K562 (cell line): ENCODE data around the gene SCYGR1. TPM values are rescaled to one million over a fixed set of nuclear protein-coding genes. Genes with fewer than 3 reads are reported as not detected.

Source experiments
- ATF7 ChIP-seq: fragments of 450-650 bp; IDR thresholded peaks from 2 replicates; pipeline ENCODE4 v1.7.1; 2014; ENCODE audit warnings: mild to moderate bottlenecking, moderate library complexity
- BACH1 ChIP-seq: fragments of 200-800 bp; sonication (Bioruptor generic); IDR thresholded peaks from 2 replicates; pipeline ENCODE4 v1.6.1; 2016; ENCODE audit warnings: missing genetic modification characterization, missing compliant biosample characterization
- C11orf30 ChIP-seq: fragments of 450-650 bp; IDR thresholded peaks from 2 replicates; pipeline ENCODE4 v1.6.1; 2016; ENCODE audit warnings: low read depth, mild to moderate bottlenecking
- ESRRB ChIP-seq: fragments of 250-450 bp; sonication (Bioruptor Pico); IDR thresholded peaks from 2 replicates; pipeline ENCODE4 v1.5.0; 2020; ENCODE audit warnings: mild to moderate bottlenecking, moderate library complexity, borderline replicate concordance
- FOXJ3 ChIP-seq: sonication (generic); formaldehyde crosslinking; IDR thresholded peaks from 2 replicates; pipeline ENCODE4 v1.4.0; 2020; ENCODE audit warnings: mild to moderate bottlenecking, missing genetic modification reagents
- HDAC2 ChIP-seq: fragments of 450-650 bp; IDR thresholded peaks from 2 replicates; pipeline ENCODE4 v1.6.1; 2016; ENCODE audit warnings: mild to moderate bottlenecking
- HNRNPH1 ChIP-seq: fragments of 200-400 bp; formaldehyde crosslinking; optimal IDR thresholded peaks from 2 replicates; pipeline ENCODE3; 2017; ENCODE audit warnings: low read depth, mild to moderate bottlenecking, low read length, moderate library complexity
- IRF2 ChIP-seq: sonication (generic); formaldehyde crosslinking; IDR thresholded peaks from 2 replicates; pipeline ENCODE4 v1.8.1; 2022; ENCODE audit warnings: mild to moderate bottlenecking, missing genetic modification reagents
- MAFF ChIP-seq: IDR thresholded peaks from 2 replicates; pipeline ENCODE4 v1.6.1; 2012; ENCODE audit warnings: low read length, improper control_type of control experiment
- MAFG ChIP-seq: fragments of 450-650 bp; conservative IDR thresholded peaks from 2 replicates; pipeline ENCODE4 v1.6.1; 2016; ENCODE audit warnings: missing genetic modification characterization, missing compliant biosample characterization
- MAFK ChIP-seq: IDR thresholded peaks from 2 replicates; pipeline ENCODE4 v1.6.1; 2011; ENCODE audit warnings: low read length, improper control_type of control experiment
- NELFE ChIP-seq: IDR thresholded peaks from 2 replicates; pipeline ENCODE4 v1.6.1; 2011; ENCODE audit warnings: mild to moderate bottlenecking; ENCODE audit not compliant: insufficient read depth, insufficient read length
- NFE2 ChIP-seq: IDR thresholded peaks from 2 replicates; pipeline ENCODE4 v1.6.1; 2014; ENCODE audit warnings: antibody characterized with exemption, low read depth
- NFYB ChIP-seq: IDR thresholded peaks from 2 replicates; pipeline ENCODE4 v1.6.1; 2011; ENCODE audit warnings: mild to moderate bottlenecking, moderate library complexity; ENCODE audit not compliant: insufficient read length; ENCODE audit errors: extremely low read depth
- RBFOX2 ChIP-seq: fragments of 200-400 bp; formaldehyde crosslinking; IDR thresholded peaks from 2 replicates; pipeline ENCODE4 v1.6.1; 2017; ENCODE audit warnings: low read depth, mild to moderate bottlenecking, low read length, moderate library complexity
- RCOR1 ChIP-seq, 2 experiments: IDR thresholded peaks; 2 replicates each; pipeline ENCODE4 v1.6.1; 2012; ENCODE audit warnings: low read depth in 2 of 2, low read length in 2 of 2, borderline replicate concordance in 1 of 2, improper control_type of control experiment in 1 of 2
- TCF7 ChIP-seq: sonication (generic); IDR thresholded peaks from 2 replicates; pipeline ENCODE4 v1.6.1; 2016; ENCODE audit warnings: antibody characterized with exemption, borderline replicate concordance
- ZBED1 ChIP-seq: IDR thresholded peaks from 2 replicates; pipeline ENCODE4 v1.6.1; 2014
- ZFPM2 ChIP-seq: fragments of 250-450 bp; sonication (Bioruptor Pico); IDR thresholded peaks from 2 replicates; pipeline ENCODE4 v1.5.1; 2022; ENCODE audit warnings: mild to moderate bottlenecking
- ZKSCAN3 ChIP-seq: fragments of 250-450 bp; sonication (Bioruptor Pico); IDR thresholded peaks from 2 replicates; pipeline ENCODE4 v1.4.0; 2020
- ZNF23 ChIP-seq: fragments of 250-450 bp; sonication (Bioruptor Pico); IDR thresholded peaks from 2 replicates; pipeline ENCODE4 v1.4.0; 2020; ENCODE audit warnings: mild to moderate bottlenecking
- ZNF316 ChIP-seq: fragments of 450-650 bp; IDR thresholded peaks from 2 replicates; pipeline ENCODE4 v1.6.1; 2016
- ZNF584 ChIP-seq: fragments of 200-800 bp; sonication (Bioruptor generic); IDR thresholded peaks from 2 replicates; pipeline ENCODE4 v1.6.1; 2016; ENCODE audit warnings: low read depth, mild to moderate bottlenecking, missing genetic modification characterization, missing compliant biosample characterization
- polyA plus RNA-seq, 8 experiments: library from polyadenylated mRNA; depleted of rRNA in 4 of 8; stranded (reverse) in 5 of 8; unstranded in 3 of 8; fragments of >200 nt; fragmentation: Nextera tagmentation in 2 of 8; fragmentation: Illumina TruSeq in 1 of 8; extraction: Ambion mirVana in 2 of 8; extraction: Trizol in 1 of 8; gene quantifications; 2 replicates each; pipeline versions ENCODE4 v1.2.1 to v1.2.3, GENCODE V29; 2011 to 2014; ENCODE audit warnings: inconsistent platforms in 1 of 8, missing spikeins in 1 of 8
- total RNA-seq, 7 experiments: library from RNA; depleted of rRNA in 6 of 7; stranded (reverse); fragments of >200 nt in 6 of 7; fragmentation: Illumina TruSeq in 2 of 7; extraction: Trizol in 2 of 7; gene quantifications; 2 replicates each; pipeline versions ENCODE4 v1.2.1 to v1.2.3, GENCODE V29; 2011 to 2021; ENCODE audit warnings: low replicate concordance in 1 of 7
- TF ChIP-seq, protein P1 (sequence below): fragments of 250-450 bp; sonication (Bioruptor Pico); IDR thresholded peaks from 2 replicates; pipeline ENCODE4 v1.4.0; 2020; ENCODE audit warnings: mild to moderate bottlenecking
- TF ChIP-seq, protein P2 (sequence below): fragments of 450-650 bp; formaldehyde crosslinking; IDR thresholded peaks from 2 replicates; pipeline ENCODE4 v1.4.0; 2020; ENCODE audit warnings: mild to moderate bottlenecking, moderate library complexity

Gene SCYGR1
- total and polyA plus RNA-seq, 9 of the 15 experiments (the other 6 are each of a cell fraction or from before 2014, with no cell fraction given) = not detected

DNA sequence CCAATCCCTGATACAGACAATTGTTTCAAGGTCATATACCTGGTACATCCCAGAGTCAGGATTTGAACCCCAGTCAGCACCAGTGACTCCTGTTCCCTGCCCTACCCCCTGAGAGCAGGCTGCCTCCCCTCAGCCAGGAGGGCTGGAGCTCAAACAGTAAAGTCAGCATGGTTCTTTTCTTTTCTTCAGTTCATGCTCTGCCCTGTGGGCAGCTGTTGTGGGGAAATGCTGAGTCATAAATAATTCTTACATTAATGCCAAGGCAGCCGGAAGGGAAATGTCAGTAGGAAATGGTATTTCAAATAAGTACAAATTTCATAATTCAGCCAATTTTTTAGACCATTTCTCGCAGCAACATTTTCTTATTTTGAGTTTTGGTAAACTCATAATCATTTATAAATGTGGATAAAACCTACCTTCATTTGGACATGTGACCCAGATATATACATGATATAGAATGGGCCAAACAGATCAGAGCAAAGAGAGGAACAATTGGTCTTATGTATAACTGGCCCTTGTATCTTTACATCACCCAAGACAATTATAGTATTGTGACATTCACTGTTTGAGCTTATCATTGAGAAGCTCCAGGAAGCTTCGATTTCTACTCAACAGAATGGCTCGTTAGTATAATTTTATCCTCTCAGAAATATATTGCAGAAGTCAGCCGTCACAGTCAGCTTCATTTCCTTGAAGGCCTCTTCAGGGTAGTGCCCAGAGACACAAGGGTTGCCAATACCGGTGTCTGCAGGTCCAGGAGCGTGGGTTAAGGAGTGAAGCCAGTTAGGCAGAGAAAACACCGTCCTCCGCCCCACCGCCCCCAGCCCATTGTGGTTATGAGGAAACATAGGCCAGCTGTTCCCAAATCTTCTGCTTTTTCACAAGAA is 28.0 kb upstream of the SCYGR1 start (continued):
- TF ChIP-seq IRF2 (no peak), ZNF23 (CRISPR knock-in tag) (no peak), RBFOX2 (no peak), HNRNPH1 (no peak), ESRRB (CRISPR knock-in tag) (no peak), TCF7 (no peak), C11orf30 (peak; percentile 69; the same call in 1 of the 2 replicates), NFYB (no peak), ZNF584 (CRISPR knock-in tag) (no peak), HDAC2 (no peak), NELFE (no peak), MAFG (tag) (peak; percentile 68), BACH1 (tag) (peak; percentile 55; the same call in 1 of the 2 replicates), FOXJ3 (CRISPR knock-in tag) (no peak), MAFF (peak; percentile 55), ZNF316 (peak; percentile 78), ZBED1 (no peak), MAFK (peak; percentile 34; the same call in 1 of the 2 replicates), NFE2 (peak; percentile 52), ATF7 (no peak), RCOR1 (IDR thresholded peaks at IDR 0.05; ENCODE audit: borderline replicate concordance in 1 of 2, low read depth in 2 of 2, low read length in 2 of 2) (no peak), ZKSCAN3 (CRISPR knock-in tag) (no peak), ZFPM2 (CRISPR knock-in tag) (no peak)
- TF ChIP-seq, protein P1, sequence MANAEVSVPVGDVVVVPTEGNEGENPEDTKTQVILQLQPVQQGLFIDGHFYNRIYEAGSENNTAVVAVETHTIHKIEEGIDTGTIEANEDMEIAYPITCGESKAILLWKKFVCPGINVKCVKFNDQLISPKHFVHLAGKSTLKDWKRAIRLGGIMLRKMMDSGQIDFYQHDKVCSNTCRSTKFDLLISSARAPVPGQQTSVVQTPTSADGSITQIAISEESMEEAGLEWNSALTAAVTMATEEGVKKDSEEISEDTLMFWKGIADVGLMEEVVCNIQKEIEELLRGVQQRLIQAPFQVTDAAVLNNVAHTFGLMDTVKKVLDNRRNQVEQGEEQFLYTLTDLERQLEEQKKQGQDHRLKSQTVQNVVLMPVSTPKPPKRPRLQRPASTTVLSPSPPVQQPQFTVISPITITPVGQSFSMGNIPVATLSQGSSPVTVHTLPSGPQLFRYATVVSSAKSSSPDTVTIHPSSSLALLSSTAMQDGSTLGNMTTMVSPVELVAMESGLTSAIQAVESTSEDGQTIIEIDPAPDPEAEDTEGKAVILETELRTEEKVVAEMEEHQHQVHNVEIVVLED = no peak
- TF ChIP-seq, protein P2, sequence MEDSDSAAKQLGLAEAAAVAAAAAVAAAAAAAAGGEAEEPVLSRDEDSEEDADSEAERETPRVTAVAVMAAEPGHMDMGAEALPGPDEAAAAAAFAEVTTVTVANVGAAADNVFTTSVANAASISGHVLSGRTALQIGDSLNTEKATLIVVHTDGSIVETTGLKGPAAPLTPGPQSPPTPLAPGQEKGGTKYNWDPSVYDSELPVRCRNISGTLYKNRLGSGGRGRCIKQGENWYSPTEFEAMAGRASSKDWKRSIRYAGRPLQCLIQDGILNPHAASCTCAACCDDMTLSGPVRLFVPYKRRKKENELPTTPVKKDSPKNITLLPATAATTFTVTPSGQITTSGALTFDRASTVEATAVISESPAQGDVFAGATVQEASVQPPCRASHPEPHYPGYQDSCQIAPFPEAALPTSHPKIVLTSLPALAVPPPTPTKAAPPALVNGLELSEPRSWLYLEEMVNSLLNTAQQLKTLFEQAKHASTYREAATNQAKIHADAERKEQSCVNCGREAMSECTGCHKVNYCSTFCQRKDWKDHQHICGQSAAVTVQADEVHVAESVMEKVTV (CRISPR knock-in tag) = no peak
